NOMO-1 (cell line): ENCODE measurements around the gene DSCAM.
"Not testable (repeated sequence)": the region's sequence is repeated elsewhere in the genome, so short reads cannot be mapped to it uniquely, and the experiment has no call there.

Experiments used
- DNase-seq, 2 experiments: peaks; one replicate each; lab custom pipeline; 2025; ENCODE audit not compliant: unreplicated experiment in 2 of 2; lab: John Stamatoyannopoulos, UW

Gene DSCAM

DNA sequence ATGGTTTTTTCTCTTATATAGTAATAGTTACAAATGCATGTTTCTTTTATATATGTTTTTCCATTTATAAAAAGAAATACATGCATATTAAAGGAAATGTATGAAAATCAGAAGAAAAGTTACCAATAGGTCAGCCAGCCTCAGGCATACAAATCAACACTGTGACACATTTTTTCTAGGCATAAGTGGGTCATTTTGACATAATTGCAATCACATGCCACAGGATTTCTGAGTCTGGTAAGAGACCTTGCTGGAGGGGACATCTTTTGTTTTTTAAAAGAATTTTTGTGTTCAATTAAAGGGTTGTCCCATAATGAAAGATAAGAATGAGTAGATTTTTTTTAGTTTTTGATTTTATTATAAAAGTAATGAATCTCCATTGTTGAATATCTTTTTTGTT, 506.6 kb downstream of the DSCAM start:
- DNase-seq, result no peak

DNA sequence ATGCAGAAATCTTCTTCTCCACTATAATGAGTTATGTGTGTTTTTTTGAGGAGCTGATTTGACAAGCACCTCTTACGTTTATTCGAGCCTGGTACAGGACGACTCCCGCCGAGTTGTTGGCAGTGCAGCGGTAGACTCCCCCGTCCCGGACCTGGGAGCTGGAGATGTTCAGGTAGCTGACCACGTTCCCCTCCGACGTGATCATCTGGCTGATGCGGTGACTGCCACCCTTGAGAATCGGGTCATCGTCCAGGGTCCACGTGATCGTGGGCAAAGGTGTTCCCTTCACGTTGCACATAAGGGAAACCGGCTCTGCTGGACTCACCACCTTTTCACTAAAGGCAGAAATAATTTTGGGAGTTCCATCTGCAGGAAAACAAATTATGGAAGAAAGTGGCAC, 507.9 kb downstream of the DSCAM start:
- DNase-seq, result no peak

DNA sequence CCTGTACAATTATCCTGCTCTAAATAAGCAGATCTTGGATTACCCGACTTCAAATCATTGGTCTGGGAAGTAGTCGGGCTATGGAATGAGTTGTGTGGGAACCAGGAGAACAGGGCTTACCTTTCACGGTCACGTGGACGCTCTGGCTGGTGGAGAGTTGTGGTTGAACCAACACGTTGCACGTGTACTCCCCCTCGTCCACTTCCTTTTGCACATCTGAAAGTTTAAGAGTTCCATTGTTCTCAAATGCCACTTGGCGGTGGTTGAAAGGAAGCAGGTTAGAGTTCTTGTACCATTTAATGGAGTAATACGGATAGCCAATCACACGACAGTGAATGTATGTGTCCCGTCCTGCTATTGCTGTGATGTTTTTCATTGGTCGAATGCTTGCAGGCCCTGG, 509.0 kb downstream of the DSCAM start:
- DNase-seq, result no peak

DNA sequence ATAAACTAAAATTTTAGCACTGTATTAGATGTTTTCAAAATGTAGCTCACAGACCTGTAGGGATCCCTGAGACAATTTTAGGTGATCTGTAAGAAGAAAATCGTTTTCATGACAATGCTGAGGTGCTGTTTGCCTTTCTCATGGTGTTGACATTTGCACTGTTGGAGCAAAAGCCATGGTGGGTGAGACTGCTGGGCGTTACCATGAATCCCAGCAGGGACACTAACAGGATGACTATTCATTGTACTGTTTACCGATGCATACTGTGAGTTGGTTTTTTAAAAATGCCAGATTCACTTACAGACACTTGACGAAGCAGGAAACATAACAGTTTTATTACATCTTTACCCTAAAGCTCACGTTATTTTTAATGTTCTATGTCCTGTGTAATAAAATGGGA, 511.3 kb downstream of the DSCAM start:
- no peak for DNase-seq

DNA sequence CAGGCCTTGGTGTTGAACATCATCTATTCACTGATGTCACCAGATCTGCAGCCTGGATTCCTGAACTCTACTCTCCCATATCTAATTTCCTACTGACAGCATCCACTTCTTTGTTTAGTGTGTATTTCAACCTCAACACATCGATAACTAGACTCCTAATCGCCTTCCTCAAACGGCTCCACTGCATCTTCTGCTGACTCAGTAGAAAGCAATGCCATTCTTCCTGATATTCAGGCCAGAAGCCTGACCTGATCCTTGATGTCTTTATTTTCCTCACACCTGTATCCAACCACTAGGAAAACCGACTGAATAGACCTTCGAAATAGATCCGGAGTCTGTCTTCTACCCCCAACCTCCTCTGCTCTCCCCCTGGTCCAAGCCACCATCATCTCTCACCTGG, 512.8 kb downstream of the DSCAM start:
- no peak for DNase-seq

DNA sequence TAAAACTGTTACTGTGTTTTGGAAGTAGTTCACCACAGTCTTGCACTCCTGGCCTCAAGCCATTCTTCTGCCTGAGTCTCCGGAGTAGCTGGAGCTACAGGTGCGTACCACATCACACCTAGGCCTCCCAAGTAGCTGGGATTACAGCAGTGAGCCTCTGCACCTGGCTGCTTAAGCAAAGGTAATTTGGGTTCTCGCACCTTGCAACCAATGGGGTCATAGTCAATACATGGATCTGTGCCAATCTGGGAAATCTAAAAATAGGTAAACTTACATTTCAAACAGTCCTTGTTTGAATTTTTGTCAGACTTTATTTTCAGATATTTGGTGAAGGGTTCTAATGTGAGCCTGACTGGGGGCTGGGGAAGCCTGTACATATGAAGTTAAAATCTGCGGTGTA, 513.2 kb downstream of the DSCAM start:
- no peak for DNase-seq

- DNase-seq, result no peak
Measured at GRCh38 chr21:40331804-40332203, 515.2 kb downstream of the DSCAM start.

DNA sequence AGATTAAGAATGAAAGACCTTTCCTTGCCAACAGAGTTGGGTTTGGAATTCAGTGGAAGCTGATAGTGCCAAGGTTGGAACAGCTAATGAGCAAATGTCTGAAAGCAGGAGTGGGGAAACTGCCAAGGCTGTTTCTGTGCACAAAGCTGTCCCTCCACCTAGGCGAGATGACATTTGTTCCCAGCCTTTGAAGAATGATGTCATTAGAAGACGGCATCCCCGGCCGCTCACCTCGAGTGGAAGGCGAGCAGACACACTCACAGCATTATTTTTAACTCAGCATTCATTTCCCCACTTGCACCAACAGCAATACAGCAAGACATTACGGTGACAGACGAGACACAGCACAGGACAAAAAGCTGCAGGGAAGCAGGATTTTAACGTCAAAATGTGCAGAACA, 515.8 kb downstream of the DSCAM start:
- DNase-seq, result no peak

GRCh38 chr21:40324389-40324788, 522.6 kb downstream of the DSCAM start:
- no peak for DNase-seq

DNA sequence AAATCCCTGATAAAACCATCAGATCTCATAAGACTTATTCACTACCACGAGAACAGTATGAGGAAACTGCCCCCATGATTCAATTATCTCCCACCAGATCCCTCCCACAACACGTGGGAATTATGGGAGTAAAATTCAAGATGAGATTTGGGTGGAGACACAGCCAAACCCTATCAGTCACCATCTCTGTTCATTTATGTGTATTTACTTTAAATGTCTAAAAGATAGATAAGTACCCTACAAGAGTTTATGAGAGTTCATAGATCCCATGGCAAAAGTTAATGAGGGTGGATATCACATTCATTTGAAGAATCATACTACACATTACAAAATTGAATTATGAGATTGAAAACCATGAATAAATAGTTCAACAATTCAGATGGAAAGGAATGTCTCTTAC, 526.2 kb downstream of the DSCAM start:
- not testable (repeated sequence) for DNase-seq

- no peak for DNase-seq
Measured at GRCh38 chr21:40318371-40318770, 528.6 kb downstream of the DSCAM start.

- DNase-seq, result no peak
Measured at GRCh38 chr21:40316104-40316503, 530.9 kb downstream of the DSCAM start.

GRCh38 chr21:40315626-40316025, 531.3 kb downstream of the DSCAM start:
- DNase-seq, result no peak

GRCh38 chr21:40313260-40313659, 533.7 kb downstream of the DSCAM start:
- no peak for DNase-seq

GRCh38 chr21:40300300-40300699, 546.7 kb downstream of the DSCAM start:
- no peak for DNase-seq

- DNase-seq, result no peak
Measured at GRCh38 chr21:40299451-40299850, 547.5 kb downstream of the DSCAM start.

DNA sequence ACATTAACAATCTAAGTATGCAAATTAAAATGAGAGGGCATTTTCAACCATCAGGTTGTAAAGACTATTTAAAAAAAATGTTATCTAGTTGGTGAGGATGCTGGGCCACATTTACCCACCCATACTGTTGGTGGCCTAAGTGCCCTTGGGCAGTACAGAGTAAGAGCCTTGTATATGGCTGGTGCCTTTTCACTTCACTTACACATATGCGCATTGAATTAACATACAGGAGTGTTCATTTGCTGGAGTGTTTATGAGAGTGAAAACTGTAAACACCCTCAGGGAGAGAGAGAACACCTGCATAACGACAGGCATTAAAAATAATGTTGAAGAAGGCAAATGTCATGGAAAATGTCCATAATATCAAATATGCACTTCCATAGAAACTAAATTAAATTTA, 552.6 kb downstream of the DSCAM start:
- DNase-seq, result no peak

DNA sequence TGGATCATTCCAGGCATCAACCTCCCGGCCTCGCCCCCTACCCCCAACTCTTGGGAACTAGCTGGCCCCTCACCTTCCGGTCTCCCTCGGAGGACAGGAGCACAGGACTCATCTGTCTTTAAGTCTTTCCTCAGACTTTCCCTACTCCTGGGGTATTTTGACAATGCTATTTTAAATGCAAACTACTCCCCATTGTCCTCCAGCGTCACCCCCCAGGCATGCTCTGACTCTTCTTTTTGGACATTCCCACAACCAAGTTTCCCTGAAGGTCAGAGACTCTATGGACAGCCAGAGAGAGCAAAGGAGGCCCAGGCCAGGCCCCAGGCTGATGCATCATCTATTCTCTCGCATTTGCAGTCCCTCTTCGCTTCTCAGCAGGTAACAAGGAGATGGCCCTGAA, 555.4 kb downstream of the DSCAM start:
- no peak for DNase-seq

DNA sequence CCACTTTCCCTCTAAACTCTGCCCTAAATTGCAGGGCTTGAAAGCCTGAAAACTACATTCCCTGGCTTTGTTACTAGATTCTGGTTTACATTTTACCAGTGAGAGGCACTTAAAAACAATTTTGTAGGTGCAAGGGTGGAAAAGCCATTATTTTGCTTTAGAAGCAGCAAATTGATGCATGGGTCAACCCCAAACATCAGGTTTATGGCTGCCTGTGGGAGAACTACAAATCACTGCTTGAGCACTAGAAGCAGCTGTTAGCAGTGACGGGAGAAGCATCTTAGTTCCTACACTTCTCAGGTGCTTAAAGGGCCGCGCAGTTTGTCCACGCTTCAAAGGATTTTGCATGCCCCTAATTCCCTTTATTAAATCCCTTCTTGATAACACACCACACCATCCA, 562.5 kb downstream of the DSCAM start:
- no peak for DNase-seq

GRCh38 chr21:40282912-40283886, 563.8 kb downstream of the DSCAM start:
- no peak for DNase-seq

- no peak for DNase-seq
Measured at GRCh38 chr21:40278345-40278744, 568.6 kb downstream of the DSCAM start.

DNA sequence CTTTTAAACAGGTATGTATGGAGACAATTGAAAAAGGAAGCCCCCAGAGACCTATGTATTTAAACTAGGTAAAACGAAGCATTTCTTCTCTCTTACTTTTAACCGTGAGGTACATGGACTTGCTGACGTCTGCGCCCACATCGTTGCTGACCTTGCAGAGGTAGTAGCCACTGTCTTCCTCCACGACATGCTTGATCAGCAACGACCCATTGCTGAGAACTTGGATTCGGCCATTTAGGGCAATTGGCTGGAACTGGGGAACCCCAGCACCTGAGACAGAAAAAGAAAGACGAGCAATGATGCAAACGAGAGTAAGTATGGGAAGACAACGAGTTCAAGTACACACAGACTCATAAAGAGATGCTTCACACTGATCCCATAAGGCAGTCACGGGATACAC, 571.0 kb downstream of the DSCAM start:
- DNase-seq, result no peak

- no peak for DNase-seq
Measured at GRCh38 chr21:40272037-40272436, 574.9 kb downstream of the DSCAM start.
